Parathyroid adenoma (tissue), 2 donors: ENCODE measurements around the gene RELB.

Source experiments
- H2AFZ ChIP-seq: fragments of 300-600 bp; sonication (generic); one replicate; pipeline ENCODE4 v1.7.0; 2017; ENCODE audit warnings: antibody characterized with exemption, mild to moderate bottlenecking
- H3K27ac ChIP-seq: fragments of 300-600 bp; sonication (generic); one replicate; pipeline ENCODE4 v1.7.0; 2017
- H3K27me3 ChIP-seq: fragments of 300-600 bp; sonication (generic); one replicate; pipeline ENCODE4 v1.7.0; 2017; ENCODE audit warnings: low read length; ENCODE audit not compliant: control insufficient read depth, insufficient read depth
- H3K36me3 ChIP-seq: fragments of 300-600 bp; sonication (generic); one replicate; pipeline ENCODE4 v1.7.0; 2017; ENCODE audit warnings: low read length; ENCODE audit not compliant: control insufficient read depth, insufficient read depth
- H3K4me1 ChIP-seq: fragments of 300-600 bp; sonication (generic); one replicate; pipeline ENCODE4 v1.7.0; 2017; ENCODE audit warnings: control low read depth
- H3K4me2 ChIP-seq: fragments of 300-600 bp; sonication (generic); one replicate; pipeline ENCODE4 v1.7.0; 2017; ENCODE audit warnings: low read length
- H3K4me3 ChIP-seq: fragments of 300-600 bp; sonication (generic); one replicate; pipeline ENCODE4 v1.7.0; 2017; ENCODE audit warnings: low read depth, low read length
- H3K79me2 ChIP-seq: fragments of 300-600 bp; sonication (generic); one replicate; pipeline ENCODE4 v1.7.0; 2017; ENCODE audit warnings: control low read depth
- H3K9ac ChIP-seq: fragments of 300-600 bp; sonication (generic); one replicate; pipeline ENCODE4 v1.7.0; 2017; ENCODE audit warnings: mild to moderate bottlenecking
- H3K9me3 ChIP-seq: fragments of 300-600 bp; sonication (generic); one replicate; pipeline ENCODE4 v1.7.0; 2017; ENCODE audit warnings: low read length; ENCODE audit not compliant: control insufficient read depth
- TF ChIP-seq, protein P1 (sequence below): fragments of 300-600 bp; sonication (generic); IDR thresholded peaks from one replicate; pipeline ENCODE4 v1.7.0; 2017; ENCODE audit warnings: antibody characterized with exemption, mild to moderate bottlenecking
- donor health status: primary hyperparathyroidism.

RELB gene

DNA sequence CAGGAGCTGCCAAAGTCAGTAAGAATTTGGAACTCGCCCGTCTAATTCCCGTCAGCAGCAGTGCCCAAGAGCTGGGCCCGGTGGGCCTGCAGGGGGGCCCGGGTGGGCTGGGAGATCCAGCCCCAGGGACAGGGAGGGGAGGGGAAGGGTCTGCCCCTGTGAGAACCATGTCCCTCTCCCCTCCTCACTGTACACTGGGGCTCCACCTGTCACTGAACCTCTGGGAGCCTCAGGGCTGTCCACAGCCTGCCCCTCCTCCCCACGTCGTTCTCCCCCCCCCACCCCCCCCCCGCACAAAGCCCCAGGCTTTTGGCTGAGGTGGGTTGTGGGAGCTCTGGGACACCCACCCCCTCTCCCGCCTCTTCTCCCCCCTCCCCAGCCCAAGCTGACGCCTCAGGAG, 66.8 kb downstream of the RELB start:
- H3K36me3 ChIP-seq = no peaks in the 10 kb centered on the region

GRCh38 chr19:45069056-45069455, 67.8 kb downstream of the RELB start:
- H3K36me3 ChIP-seq = no peaks in the 10 kb centered on the region
- H3K4me1 ChIP-seq = no peaks in the 10 kb centered on the region
- H3K27ac ChIP-seq = no peak overlapping the region
- H3K4me3 ChIP-seq = no peak overlapping the region
- TF ChIP-seq, protein P1, sequence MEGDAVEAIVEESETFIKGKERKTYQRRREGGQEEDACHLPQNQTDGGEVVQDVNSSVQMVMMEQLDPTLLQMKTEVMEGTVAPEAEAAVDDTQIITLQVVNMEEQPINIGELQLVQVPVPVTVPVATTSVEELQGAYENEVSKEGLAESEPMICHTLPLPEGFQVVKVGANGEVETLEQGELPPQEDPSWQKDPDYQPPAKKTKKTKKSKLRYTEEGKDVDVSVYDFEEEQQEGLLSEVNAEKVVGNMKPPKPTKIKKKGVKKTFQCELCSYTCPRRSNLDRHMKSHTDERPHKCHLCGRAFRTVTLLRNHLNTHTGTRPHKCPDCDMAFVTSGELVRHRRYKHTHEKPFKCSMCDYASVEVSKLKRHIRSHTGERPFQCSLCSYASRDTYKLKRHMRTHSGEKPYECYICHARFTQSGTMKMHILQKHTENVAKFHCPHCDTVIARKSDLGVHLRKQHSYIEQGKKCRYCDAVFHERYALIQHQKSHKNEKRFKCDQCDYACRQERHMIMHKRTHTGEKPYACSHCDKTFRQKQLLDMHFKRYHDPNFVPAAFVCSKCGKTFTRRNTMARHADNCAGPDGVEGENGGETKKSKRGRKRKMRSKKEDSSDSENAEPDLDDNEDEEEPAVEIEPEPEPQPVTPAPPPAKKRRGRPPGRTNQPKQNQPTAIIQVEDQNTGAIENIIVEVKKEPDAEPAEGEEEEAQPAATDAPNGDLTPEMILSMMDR = no peak
- H3K4me2 ChIP-seq = no peak overlapping the region
- H3K9ac ChIP-seq = no peak overlapping the region
- no peaks in the 10 kb centered on the region for H3K27me3 ChIP-seq
- H2AFZ ChIP-seq = no peak overlapping the region
- no peaks in the 10 kb centered on the region for H3K79me2 ChIP-seq
- H3K9me3 ChIP-seq = no peaks in the 10 kb centered on the region

More for the DNA sequence above, 66.8 kb downstream of the RELB start:
- TF ChIP-seq, protein P1 = no peak
- Histone ChIP-seq H3K79me2 (no peaks in the 10 kb centered on the region), H3K4me3 (no peak overlapping the region), H3K27ac (no peak overlapping the region), H3K27me3 (no peaks in the 10 kb centered on the region), H2AFZ (no peak overlapping the region), H3K9ac (no peak overlapping the region), H3K4me1 (no peaks in the 10 kb centered on the region), H3K4me2 (no peak overlapping the region), H3K9me3 (no peaks in the 10 kb centered on the region)

DNA sequence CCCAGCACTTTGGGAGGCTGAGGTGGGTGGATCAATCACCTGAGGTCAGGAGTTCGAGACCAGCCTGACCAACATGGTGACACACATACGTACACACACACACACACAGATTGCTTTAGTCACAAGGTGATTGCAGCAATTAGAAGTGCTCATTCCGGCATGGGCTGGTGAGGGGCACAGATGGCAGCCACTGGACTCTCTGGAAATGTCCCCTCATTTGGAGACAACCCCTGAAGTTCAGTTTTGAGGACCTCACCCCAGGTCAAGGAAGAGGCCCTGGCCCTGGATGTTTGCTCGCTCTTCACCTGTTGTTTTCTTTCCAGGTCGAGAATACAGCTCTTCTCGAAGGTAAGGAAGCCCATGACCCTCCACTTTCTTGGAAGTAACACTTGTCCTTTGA, 69.0 kb downstream of the RELB start:
- no peaks in the 10 kb centered on the region for H3K4me1 ChIP-seq
- no peaks in the 10 kb centered on the region for H3K79me2 ChIP-seq
- H2AFZ ChIP-seq = no peak overlapping the region
- H3K36me3 ChIP-seq = no peaks in the 10 kb centered on the region
- H3K27ac ChIP-seq = no peak overlapping the region
- no peaks in the 10 kb centered on the region for H3K27me3 ChIP-seq
- no peak overlapping the region for H3K4me3 ChIP-seq
- H3K9me3 ChIP-seq = no peaks in the 10 kb centered on the region
- no peak overlapping the region for H3K9ac ChIP-seq
- no peak overlapping the region for H3K4me2 ChIP-seq
- TF ChIP-seq, protein P1 = no peak

- Histone ChIP-seq H3K4me3 (no peak overlapping the region), H3K79me2 (no peaks in the 10 kb centered on the region), H3K27ac (no peak overlapping the region), H3K4me1 (no peaks in the 10 kb centered on the region), H3K36me3 (no peaks in the 10 kb centered on the region), H3K4me2 (no peak overlapping the region), H3K9me3 (no peaks in the 10 kb centered on the region), H3K27me3 (no peaks in the 10 kb centered on the region), H2AFZ (no peak overlapping the region), H3K9ac (no peak overlapping the region)
- TF ChIP-seq, protein P1 = no peak
Observed at GRCh38 chr19:45070861-45071544, 69.7 kb downstream of the RELB start.

GRCh38 chr19:45071545-45071938, 70.3 kb downstream of the RELB start:
- no peaks in the 10 kb centered on the region for H3K79me2 ChIP-seq
- H2AFZ ChIP-seq = no peak overlapping the region
- H3K4me1 ChIP-seq = no peaks in the 10 kb centered on the region
- TF ChIP-seq, protein P1 = no peak
- H3K4me2 ChIP-seq = no peak overlapping the region
- no peak overlapping the region for H3K4me3 ChIP-seq
- no peaks in the 10 kb centered on the region for H3K9me3 ChIP-seq
- no peak overlapping the region for H3K9ac ChIP-seq
- no peaks in the 10 kb centered on the region for H3K27me3 ChIP-seq
- H3K36me3 ChIP-seq = no peaks in the 10 kb centered on the region
- no peak overlapping the region for H3K27ac ChIP-seq
